PFSK-1 (cell line): ENCODE measurements around the gene LSM14A.

Source experiments
- POLR2AphosphoS5 ChIP-seq: IDR thresholded peaks from 2 replicates; pipeline ENCODE4 v1.6.1; 2012; ENCODE audit warnings: low read depth, mild to moderate bottlenecking, control low read depth, low read length, moderate library complexity
- REST ChIP-seq, 2 experiments: IDR thresholded peaks; 2 replicates each; pipeline versions ENCODE4 v1.6.1 to v1.8.0; 2011 to 2012; ENCODE audit warnings: low read depth in 2 of 2, low read length in 2 of 2, control low read depth in 1 of 2, inconsistent platforms in 1 of 2, mild to moderate bottlenecking in 1 of 2, moderate library complexity in 1 of 2; ENCODE audit not compliant: insufficient read depth in 1 of 2
- TAF1 ChIP-seq: IDR thresholded peaks from 2 replicates; pipeline ENCODE4 v1.6.1; 2012; ENCODE audit warnings: low read length, control low read depth, borderline replicate concordance; ENCODE audit not compliant: insufficient read depth

DNA sequence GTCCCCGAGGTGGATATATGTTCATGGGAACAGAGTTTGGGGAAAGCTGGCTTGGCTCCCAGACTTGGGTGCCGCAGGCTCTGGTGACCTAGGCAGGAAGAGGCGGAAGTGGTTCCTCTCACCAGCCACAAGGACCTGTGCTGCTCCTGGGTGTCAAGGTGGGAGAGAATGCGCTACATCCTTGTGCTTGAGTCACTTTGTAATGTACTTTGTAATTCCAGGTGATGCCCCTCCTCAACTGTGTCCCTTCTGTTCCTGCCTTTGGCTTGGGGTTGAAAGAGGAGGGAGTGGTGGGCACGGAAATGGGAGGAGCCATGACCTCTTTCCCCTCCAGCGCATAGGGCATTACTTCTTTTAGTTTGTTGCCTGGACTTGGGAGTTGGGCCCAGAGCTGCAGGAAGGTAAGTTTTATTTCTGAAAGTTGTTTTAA lies 92.9 kb downstream of the LSM14A start:
- TF ChIP-seq POLR2AphosphoS5, result no peak
- no peak for TF ChIP-seq TAF1
- TF ChIP-seq REST (IDR thresholded peaks at IDR 0.05; ENCODE audit: insufficient read depth in 1 of 2, low read depth in 2 of 2, low read length in 2 of 2), result no peak
